GM12801 (cell line): Measurements from ENCODE around the gene RBFOX2.

ENCODE experiments used
- TF ChIP-seq, protein P1 (sequence below): IDR thresholded peaks from one replicate; pipeline ENCODE4 v1.5.1; 2011; ENCODE audit warnings: control low read depth; ENCODE audit not compliant: insufficient read length; ENCODE audit errors: extremely low read depth

Gene RBFOX2

DNA sequence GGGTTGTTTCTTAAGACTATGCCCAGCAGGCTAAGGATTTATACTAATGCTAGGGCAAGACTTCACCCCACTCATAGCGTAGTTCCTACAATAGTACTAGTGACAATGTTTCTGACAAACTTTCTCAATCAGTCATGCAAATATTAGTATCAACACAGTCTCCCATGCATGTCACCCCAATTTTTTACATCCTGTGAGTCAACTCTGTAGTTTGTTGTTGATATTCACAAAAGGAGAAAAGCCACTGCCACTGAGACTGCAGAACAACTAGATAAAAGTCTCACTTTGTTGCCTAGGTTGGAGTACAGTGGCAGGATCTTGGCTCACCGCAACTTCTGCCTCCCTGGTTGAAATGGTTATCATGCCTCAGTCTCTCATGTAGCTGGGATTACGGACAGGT lies 155.2 kb downstream of the RBFOX2 start:
- TF ChIP-seq, protein P1, sequence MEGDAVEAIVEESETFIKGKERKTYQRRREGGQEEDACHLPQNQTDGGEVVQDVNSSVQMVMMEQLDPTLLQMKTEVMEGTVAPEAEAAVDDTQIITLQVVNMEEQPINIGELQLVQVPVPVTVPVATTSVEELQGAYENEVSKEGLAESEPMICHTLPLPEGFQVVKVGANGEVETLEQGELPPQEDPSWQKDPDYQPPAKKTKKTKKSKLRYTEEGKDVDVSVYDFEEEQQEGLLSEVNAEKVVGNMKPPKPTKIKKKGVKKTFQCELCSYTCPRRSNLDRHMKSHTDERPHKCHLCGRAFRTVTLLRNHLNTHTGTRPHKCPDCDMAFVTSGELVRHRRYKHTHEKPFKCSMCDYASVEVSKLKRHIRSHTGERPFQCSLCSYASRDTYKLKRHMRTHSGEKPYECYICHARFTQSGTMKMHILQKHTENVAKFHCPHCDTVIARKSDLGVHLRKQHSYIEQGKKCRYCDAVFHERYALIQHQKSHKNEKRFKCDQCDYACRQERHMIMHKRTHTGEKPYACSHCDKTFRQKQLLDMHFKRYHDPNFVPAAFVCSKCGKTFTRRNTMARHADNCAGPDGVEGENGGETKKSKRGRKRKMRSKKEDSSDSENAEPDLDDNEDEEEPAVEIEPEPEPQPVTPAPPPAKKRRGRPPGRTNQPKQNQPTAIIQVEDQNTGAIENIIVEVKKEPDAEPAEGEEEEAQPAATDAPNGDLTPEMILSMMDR: no peak

DNA sequence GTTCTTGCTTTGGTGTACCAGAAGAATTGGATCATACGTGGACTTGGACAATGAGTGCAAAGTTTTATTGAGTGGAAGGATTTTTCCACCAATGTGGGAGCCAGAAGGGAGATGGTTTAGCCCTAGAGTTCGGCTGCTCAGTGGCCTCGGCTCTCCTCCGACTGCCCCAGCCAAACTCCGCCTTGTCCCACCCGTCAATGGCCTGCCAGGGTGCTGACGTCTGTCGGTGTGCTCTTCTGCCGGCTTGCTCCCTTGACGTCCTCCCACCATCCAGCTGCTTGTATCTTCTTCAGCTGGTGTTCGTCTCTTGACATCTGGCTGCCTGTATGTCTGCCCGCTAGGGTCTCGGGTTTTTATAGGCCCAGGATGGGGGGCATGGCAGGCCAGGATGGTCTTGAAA lies 156.2 kb downstream of the RBFOX2 start:
- TF ChIP-seq, protein P1: no peak

DNA sequence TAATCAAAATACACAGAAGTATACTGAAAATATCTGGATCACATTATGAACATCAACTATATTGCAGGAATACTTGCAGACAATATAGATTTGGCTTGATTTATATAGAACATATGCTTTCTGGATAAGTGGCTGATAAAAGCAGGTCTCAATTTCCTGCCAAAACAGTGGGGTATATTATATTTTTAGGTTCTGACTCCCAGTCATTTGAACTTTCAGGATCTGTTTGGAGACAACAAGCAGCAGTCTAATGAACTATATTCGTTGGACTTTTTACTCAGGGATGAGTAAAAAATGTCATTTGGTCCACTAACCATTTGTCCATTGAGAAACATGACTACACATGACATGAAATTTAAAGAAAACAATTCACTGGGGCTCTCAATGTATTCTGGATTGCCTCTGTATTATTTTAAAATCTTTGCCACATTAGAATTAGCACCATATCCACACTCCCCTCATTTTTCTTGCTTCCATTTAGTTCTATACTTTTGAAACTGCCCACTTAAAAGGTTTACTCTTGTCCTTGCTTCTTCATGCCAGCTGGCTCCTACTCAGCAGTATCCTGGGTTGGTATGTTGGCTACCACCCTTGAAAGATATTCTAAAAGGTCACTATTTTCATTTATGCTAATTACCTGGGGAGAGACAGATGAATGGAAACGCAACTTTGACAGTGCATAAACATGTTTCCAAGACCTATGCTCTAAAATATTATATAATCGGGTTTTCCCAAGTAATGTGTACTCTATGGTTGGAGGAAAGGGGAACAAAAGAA lies 157.9 kb downstream of the RBFOX2 start:
- TF ChIP-seq, protein P1: no peak

DNA sequence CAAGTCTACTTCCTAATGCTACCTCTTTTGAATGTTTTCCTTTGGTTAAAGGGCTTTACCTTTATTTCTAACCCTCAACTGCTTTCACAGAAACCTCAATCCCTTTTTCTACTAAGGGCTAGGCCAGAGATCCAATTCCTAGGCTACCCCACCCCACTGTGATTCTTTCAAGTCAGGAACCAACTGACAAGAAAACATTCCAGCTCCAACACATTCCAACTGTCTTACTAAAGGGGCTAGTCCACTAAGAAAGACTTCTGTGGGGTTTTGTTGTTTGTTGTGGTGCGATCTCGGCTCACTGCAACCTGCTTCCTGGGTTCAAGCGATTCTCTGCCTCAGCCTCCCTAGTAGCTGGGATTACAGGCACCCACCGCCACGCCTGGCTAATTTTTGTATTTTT lies 159.7 kb downstream of the RBFOX2 start:
- TF ChIP-seq, protein P1: no peak

DNA sequence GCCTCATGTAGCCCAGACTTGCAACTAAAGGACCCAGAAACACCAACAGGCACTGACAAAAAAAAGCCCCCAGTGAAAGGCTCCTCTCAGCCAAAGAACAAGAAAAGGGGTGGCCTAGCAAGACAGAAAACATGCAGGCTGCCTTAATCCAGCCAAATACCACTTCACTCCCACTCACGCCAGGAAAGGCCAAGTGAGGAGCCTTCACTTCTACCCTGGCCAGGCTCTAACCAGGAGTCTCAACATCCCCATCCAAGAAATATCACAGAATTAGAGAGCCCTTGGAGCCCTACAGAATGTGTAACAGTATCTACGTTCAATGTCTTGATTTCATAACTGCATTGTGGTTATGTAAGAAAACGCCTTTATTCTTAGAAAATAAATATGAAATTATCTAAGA lies 162.0 kb downstream of the RBFOX2 start:
- TF ChIP-seq, protein P1: no peak

DNA sequence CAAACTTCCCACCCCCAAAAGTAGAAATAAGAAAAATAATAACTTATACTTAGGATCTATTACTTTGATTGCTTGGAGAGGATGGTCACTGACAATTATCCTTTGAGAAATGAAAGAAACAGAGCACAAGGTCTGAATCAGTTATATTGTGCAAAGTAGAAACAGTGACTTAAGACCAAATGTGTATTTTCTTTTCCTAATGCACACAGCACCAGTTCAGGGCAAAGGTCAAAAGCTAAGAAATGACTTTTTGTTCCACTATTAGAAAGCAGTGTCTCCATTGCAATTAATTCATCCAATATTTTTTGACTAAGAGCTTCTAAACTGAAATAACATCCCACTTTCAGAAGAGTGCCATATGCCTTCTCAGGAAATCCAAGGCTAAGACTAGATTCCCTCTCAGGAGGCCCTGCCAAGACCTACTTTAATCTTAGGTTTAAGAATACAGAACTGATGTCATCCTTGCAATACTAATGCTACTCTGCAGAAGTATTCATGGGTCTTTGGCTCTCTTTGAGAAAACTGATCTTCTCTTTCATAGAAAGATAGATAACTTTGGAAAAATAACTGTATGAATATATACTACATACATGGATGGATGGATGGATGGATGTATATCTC lies 164.0 kb downstream of the RBFOX2 start:
- TF ChIP-seq, protein P1: no peak

DNA sequence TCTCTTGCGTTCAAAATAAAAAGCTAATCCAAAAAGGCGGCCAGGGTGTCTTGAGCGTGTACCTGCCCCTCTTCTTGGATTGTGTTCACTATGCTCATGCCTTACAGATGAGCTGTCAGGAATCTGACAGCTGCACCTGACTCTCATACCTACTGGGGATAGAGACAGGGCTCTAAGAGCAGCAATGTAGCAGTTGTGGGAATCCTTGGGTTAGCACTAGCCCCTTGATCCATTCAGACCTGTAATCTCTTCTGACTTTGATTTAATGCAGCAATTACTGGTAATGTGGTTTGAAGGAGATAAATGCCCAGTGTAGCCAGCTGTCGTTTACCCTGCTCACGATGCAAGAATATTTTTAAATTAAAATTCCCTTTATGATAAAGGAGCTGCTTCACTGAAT lies 165.2 kb downstream of the RBFOX2 start:
- TF ChIP-seq, protein P1: no peak
